ENCODE measurements around the gene UFSP1.
A peak's percentile ranks its signal among the peaks of the same experiment; 100 is the strongest.
"Not testable (repeated sequence)": the region's sequence is repeated elsewhere in the genome, so short reads cannot be mapped to it uniquely, and the experiment has no call there.

The UFSP1 gene

DNA sequence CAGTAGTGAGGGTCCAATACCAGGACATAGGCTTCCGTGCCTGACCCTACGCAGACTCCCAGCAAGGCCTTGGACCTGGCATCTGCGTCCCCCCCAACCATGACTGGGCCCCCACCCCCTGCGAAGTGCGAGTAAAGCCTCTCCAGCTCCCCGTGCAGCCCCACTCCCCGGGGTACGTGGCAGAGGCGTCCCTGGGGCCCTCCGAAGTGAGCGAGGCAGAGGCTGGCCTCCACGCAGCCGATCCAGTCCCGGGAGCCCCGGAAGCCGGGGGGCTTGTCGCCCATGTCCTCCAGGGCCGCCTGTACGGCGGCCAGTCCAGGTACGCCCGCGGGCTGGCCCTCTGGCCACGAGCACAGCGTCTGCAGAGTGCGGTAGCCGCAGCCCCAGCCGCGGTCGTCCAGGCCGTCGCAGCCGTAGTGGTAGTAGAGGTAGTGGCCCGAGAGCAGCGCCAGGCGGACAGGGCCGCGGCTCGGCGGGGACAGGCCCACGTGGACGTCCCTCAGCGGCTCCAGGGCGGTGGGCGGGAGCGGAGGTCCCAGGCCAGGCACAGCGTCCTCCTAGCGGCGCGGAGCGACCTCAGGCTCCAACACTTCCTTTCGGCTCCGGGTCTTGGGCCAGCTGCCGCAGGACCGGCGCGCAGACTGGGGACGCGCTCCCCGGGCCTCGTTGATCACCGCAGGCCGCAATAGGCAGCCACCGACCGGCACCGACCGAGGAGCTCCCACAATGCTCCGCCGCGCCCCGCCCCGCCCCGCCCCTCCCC is at the start of gene UFSP1:
UFSP1 (minus strand) TSS at position 728 of the 763 bp plus-strand sequence; CDS start at position 284, 444 bp downstream.
- DNase-seq (ENCODE audit: low read depth), result peak; percentile 89

DNA sequence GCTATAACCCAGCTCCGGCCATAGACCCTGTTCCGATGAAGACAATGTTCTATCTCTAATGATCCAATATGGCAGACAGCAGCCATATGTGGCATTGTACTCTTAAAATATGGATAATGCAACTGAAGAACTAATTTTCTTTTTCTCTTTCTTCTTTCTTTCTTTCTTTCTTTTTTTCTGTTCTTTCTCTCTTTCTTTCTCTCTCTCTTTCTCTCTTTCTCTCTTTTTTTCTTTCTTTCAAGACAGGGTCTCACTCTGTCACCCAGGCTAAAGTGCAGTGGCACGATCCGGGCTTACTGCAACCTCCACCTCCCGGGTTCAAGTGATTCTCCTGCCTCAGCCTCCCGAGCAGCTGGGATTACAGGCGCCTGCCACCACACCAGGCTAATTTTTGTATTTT is 46.7 kb upstream of the UFSP1 start:
- DNase-seq (ENCODE audit: low read depth), result not testable (repeated sequence)

DNA sequence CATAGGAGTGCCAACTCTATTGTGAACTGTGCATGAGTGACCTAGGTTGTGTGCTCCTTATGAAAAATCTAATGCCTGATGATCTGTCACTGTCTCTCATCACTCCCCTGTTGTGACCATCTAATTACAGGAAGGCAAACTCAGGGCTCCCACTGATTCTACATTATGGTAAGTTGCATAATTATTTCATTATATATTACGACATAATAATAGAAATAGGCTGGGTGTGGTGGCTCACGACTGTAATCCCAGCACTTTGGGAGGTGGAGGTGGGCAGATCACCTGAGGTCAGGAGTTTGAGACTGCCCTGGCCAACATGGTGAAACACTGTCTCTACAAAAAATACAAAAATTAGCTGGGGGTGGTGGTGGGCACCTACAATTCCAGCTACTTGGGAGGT is 45.9 kb upstream of the UFSP1 start:
- not testable (repeated sequence) for DNase-seq (ENCODE audit: low read depth)

- no peak for DNase-seq (ENCODE audit: low read depth)
These were observed 44.2 kb upstream of the UFSP1 start for GRCh38 chr7:100933734-100934133.

DNA sequence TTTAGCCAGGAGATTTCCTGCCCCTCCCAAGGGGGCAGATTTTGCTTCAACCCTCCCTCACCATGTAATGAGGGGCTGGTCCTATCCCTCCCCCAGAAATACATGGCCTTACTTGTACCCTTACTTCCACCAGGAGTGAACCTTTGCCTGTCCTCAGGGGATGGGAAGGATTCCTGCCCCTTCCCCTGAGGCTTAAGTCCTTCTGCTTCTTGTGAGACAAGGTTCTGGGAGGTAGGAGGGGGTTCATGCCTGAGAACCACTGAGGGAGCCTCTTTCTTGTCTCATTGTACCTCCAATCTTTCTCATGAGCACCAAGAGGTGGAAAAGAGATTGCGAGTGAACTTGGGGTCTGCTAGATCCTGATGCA is 40.3 kb upstream of the UFSP1 start:
- DNase-seq (ENCODE audit: low read depth), result no peak

DNA sequence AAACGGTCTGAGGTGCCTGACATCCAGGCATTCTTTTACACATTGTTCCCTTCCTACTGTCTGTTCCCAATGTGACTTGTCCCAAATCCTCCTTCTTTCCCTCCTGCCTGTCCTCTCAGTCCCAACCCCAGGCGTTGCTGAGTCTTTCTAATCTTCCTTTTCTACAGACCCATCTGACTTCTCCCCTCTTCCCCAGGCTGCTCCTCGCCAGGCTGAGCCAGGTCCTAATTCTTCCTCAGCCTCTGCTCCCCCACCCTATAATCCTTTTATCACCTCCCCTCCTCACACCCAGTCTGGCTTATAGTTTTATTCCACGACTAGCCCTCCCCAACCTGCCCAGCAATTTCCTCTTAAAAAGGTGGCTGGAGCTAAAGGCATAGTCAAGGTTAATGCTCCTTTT is 34.1 kb upstream of the UFSP1 start:
- not testable (repeated sequence) for DNase-seq (ENCODE audit: low read depth)

GRCh38 chr7:100921039-100921438 is 31.5 kb upstream of the UFSP1 start:
- no peak for DNase-seq (ENCODE audit: low read depth)

GRCh38 chr7:100919779-100920437 is 30.4 kb upstream of the UFSP1 start:
- DNase-seq (ENCODE audit: low read depth), result not testable (repeated sequence)

- DNase-seq (ENCODE audit: low read depth), result not testable (repeated sequence)
These were observed 29.8 kb upstream of the UFSP1 start for GRCh38 chr7:100919335-100919734.

DNA sequence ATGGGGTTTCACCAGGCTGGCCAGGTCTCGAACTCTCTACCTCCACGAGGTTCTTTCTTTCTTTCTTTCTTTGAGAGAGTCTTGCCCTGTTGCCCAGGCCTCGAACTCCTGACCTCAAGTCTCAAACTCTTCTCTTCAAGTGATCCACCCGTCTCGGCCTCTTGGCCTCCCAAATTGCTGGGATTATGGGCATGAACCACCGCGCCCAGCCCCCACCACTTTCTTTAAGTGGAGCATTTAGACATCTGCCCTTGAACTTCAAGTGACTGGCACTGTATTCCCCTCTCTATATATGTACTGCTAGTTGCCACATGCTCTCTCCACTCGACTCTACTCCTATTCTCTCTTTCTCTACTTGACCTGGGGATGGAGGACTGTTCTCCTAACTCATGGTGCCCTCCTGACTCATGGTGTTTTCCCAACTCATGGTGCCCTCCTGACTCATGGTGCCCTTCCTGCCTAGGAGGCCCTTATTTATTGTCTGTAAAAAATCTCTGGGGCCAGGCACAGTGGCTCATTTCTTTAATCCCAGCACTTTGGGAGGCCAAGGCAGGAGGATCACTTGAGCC is 25.4 kb upstream of the UFSP1 start:
- DNase-seq (ENCODE audit: low read depth), result no peak

DNA sequence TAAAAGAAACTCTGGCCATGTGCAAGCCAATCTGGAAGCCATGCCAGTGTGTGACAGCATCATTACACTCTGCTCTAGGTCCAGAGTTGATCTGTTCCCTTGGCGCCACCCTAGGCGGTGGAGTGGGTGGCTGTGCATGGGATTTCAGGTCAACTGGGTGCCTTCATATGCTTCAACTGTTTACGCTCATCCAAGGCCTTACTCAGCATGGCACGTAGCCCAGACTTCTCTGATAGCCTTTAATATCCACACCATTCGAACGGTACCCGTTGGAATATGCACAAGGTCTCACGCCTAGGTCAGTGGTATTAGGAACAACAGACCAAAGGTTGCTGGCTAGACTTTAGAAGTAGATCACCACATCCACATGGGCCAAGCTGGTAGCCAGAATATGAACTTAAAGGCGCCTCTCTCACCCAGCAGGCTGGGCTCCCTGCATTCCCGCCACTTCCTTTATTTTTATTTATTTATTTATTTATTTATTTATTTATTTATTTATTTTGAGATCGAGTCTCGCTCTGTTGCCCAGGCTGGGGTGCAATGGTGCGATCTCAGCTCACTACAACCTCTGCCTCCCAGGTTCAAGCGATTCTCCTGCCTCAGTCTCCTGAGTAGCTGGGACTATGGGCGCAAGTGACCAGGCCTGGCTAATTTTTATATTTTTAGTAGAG is 24.8 kb upstream of the UFSP1 start:
- no peak for DNase-seq (ENCODE audit: low read depth)

DNA sequence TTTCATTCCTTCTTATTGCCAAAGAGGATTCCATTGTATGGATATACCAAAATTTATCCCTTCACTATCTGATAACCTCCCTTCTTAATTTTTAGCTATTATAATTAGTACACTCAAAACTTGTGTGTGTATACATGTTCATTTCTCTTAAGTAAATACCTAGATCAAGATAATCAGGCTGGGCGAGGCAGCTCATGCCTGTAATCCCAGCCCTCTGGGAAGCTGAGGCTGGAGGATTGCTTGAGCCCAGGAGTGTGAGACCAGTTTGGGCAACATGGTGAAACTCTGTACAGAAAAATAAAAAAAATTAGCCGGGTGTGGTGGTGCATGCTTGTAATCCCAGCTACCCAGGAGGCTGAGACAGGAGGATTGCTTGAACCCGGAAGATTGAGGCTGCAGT is 22.0 kb upstream of the UFSP1 start:
- no peak for DNase-seq (ENCODE audit: low read depth)

- not testable (repeated sequence) for DNase-seq (ENCODE audit: low read depth)
These were observed 20.9 kb upstream of the UFSP1 start for GRCh38 chr7:100910443-100910842.

- no peak for DNase-seq (ENCODE audit: low read depth)
These were observed 19.0 kb upstream of the UFSP1 start for GRCh38 chr7:100908512-100908911.

- DNase-seq (ENCODE audit: low read depth), result no peak
These were observed 13.1 kb upstream of the UFSP1 start for GRCh38 chr7:100902638-100903037.

GRCh38 chr7:100901921-100902332 is 12.4 kb upstream of the UFSP1 start:
- DNase-seq (ENCODE audit: low read depth), result no peak

GRCh38 chr7:100900978-100901377 is 11.5 kb upstream of the UFSP1 start:
- no peak for DNase-seq (ENCODE audit: low read depth)

DNA sequence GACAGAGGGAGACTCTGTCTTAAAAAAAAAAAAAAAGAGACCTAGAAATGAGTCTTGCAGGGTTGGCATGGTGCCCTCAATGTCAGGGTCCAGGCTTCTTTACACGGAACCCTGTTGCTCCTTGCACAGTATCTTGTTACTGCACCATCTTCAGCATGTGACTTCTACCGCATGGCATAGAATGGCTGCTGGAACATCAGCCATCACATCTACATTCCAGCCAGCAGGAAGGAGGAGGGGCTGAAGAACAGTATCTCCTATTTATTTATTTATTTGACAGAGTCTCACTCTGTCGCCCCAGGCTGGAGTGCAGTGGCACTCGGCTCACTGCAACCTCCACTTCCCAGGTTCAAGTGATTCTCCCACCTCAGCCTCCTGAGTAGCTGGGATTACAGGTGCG is 9.9 kb upstream of the UFSP1 start:
- DNase-seq (ENCODE audit: low read depth), result no peak

- DNase-seq (ENCODE audit: low read depth), result no peak
These were observed 8.4 kb upstream of the UFSP1 start for GRCh38 chr7:100897772-100898454.

GRCh38 chr7:100896732-100897608 is 7.5 kb upstream of the UFSP1 start:
- DNase-seq (ENCODE audit: low read depth), result no peak

Data from CMK (cell line).